GM19193 (cell line): ENCODE data around the gene PRKCQ.

Experiments used
- POLR2A ChIP-seq: IDR thresholded peaks from 4 replicates; pipeline ENCODE4 v1.6.1; 2011; ENCODE audit not compliant: insufficient read depth, insufficient read length; ENCODE audit errors: extremely low read depth

Gene PRKCQ

GRCh38 chr10:6427357-6427959 lies 152.6 kb downstream of the PRKCQ start:
- TF ChIP-seq POLR2A = no peak

DNA sequence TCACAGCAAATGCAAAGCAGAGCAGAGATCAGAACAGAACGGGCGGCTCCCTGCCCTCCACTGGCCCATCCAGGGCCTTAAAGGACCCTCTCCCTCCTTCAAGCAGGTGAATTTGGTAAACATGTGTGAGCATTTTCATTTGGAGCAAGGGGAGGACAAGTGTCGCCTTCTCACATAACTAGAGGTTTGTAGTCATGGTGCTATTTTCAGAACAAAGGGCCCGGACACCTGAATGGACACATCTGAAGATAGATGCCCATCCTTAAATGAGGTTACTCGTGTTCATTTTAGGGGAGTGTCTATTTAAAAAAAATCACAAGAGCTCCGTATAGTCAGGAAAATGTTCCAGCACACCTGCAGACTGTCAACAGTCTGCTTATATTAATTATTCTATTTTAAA lies 153.8 kb downstream of the PRKCQ start:
- no peak for TF ChIP-seq POLR2A

- TF ChIP-seq POLR2A = no peak
Observed at GRCh38 chr10:6423413-6424170, 156.5 kb downstream of the PRKCQ start.

DNA sequence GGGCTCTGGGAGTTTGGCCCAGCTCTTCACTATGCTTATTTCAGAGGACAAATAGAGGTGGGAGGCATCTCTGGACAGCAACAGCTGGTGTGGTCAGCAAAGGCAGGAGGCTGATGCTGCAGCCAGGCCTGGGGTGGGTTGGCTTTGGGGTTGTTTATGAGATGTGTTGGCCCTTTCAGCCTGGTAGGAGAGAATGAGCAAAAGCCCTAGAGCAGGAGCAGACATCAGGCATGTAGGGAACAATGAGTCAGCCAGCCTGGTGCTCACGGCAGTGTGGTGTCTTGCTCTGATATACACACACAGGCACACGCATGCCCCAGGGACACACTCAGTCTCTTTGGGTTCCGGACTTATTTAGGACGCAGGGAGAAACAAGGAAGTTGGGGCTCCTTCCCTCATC lies 157.1 kb downstream of the PRKCQ start:
- no peak for TF ChIP-seq POLR2A

- TF ChIP-seq POLR2A = no peak
Observed at GRCh38 chr10:6418613-6419216, 161.4 kb downstream of the PRKCQ start.

DNA sequence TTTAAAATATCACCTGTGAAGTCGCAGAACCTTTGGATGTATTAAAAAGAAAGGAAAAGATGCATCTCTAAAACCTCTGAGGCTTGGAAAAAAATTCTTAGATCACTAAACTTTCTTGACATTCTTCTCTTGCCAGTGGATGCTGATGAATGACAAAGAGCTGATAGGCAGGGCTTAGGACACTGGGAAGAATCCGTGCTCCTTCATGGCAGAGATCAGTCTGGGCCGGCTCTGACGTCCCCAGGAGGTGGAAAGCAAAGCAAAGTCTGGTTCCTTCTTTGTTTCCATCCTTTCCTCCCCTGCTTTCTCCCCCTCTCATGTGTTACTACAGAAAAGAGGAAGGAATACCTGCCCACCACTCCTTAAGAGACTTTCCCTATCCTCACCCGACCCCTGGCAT lies 161.9 kb downstream of the PRKCQ start:
- no peak for TF ChIP-seq POLR2A

DNA sequence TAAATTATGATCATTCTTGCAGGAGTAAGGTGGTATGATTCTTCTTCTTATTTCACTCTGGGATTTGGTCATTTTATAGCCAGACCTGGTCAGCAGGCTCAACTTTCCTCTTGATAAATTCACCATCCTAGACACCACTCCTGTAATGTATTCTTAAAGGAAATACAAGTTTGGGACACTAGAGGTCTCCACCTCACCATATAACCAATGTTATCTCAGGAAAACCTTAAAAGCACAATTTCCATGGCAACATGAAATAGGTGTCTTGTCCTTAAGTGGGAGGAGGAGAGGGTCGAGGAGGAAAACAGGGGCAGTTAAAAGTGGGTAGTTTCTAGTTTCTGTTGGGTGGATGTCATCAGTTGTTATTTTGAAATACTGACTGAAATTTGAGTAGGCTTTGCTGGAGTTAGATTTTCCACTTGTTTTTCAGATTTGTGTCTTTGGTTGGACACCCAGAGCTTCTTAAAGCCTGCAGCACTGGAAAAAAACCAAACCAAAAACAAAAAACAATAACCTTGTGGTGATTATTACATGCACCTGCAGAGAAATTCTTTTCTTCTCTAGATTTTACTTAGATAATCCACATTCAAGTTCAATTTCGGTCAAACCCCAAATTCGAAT lies 163.1 kb downstream of the PRKCQ start:
- no peak for TF ChIP-seq POLR2A

DNA sequence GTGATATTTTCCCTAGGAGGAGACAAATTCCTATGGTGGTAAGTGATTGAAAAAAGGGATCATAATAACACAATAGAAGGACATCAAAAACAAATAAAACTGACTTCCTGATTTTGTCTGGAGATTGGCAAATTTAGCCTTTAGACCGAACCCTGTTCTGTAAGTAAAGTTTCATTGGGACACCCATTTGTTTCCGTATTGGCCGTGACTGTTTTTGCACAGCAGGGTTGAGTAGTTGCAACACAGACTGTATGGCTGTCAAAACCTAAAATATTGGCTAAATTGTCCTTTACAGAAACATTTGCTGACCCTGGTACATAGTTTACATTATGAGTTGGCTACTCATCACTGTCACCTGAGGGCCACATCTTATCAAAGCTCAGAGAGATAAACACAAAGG lies 168.6 kb downstream of the PRKCQ start:
- TF ChIP-seq POLR2A = no peak

DNA sequence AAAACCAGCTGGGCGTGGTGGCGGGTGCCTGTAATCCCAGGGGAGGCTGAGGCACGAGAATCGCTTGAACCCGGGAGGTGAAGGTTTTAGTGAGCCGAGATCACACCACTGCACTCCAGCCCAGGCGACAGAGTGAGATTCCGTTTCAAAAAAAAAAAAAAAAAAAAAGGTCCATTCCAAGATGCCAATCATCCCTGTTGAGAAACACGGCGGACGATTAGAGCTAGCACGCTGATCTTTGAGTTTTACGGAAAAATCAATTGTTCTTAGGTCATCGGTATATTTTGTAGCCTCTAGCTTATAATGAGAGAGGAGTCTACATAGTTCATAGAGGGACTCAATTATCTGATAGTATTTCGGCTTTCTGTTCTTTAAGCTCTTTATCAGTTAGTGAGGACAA lies 169.2 kb downstream of the PRKCQ start:
- no peak for TF ChIP-seq POLR2A

DNA sequence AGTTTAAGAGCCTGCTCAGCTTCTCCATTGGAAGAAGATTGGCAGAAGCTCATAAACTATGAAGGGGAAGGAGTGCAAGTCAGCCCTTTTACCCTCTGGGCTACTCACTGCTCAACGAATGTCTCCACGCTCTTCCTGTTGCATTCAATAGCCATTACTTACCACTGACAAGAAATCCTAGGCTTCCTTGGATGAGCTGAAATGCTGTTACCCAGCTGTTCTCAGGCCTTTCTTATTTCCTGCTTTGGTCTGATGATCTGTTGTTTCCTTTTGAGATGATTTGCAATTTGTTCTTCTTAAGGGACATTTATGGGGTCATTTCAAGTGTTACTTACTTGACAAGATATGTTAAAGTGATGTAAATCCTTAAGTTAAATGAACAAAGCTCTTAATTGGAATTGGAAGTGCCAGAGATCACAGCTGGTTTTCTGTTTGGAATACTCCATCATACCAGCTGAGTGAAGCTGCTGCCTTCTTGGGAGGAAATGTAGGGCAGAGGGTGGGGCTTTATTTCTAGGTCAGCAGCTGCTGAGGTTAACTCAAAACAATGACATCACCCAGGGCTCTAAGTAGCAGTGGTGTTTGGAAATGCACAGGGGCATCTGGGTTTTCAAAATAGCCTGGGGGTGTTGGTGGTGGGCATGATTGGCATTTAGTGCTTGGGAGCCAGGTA lies 170.0 kb downstream of the PRKCQ start:
- TF ChIP-seq POLR2A = no peak

GRCh38 chr10:6408799-6409198 lies 171.3 kb downstream of the PRKCQ start:
- TF ChIP-seq POLR2A = no peak

DNA sequence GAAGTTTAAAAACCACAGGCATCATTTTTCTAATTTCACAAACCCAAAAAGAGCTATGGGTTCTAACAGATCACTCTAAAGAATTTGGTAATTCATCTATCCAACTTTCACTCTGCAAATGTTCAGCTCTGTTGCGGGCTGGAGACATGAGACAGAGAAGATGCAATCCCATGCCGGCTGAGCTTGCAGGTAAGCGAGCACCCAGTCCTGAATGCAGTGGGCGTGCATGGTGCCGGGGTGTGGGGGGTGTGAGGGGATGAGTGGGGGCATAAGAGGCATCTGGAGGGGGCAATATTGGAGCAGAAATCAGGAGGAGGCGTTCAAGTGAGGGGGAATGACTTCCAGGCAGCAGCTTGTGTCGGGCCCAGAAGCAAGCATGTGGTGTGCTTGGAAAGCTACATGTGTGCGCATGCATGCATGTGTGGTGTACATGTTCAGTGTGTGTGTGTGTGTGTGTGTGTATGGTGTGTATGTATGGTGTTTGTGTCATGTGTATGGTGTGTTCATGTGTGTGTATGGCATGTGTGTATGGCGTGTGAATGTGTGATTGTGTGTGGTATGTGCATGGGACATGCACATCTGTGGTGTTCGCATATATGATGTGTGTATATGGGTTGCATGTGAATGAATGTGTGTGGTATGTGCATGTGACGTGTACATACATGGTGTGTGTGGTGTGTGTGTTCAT lies 172.9 kb downstream of the PRKCQ start:
- no peak for TF ChIP-seq POLR2A

- no peak for TF ChIP-seq POLR2A
Observed at GRCh38 chr10:6406220-6407033, 173.6 kb downstream of the PRKCQ start.

DNA sequence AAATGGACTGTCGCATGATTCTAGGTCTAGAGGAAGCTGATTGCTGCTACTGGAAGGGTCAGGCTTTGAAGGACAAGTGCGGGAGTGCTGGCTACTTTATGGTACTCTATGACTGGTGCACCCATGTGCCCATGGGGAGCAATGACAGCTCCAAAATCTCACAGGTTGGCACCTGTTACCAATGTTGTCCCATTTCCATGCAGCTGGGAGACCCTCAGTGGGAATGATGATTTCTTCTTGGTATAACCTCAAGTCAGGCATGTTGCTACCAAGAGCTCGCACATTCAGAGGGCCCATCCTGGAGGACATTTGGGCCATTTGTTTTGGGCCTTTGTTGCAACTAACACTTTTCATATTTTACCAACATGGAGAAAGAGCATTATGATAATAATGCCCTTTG lies 174.4 kb downstream of the PRKCQ start:
- TF ChIP-seq POLR2A = no peak
